HepG2 (cell line): Measurements from ENCODE around the gene RBM12. TPM values are rescaled to one million over a fixed set of nuclear protein-coding genes. Genes with fewer than 3 reads are reported as not detected.
A peak's percentile ranks its signal among the peaks of the same experiment; 100 is the strongest.

ENCODE experiments used
- ATAC-seq: fragments of 200-7000 bp; cut with Tn5 transposase; 3 replicates; pipeline ENCODE4 v1.9.1; 2020; ENCODE audit warnings: mild to moderate bottlenecking, moderate library complexity
- BruUV-seq: library from RNA; stranded (reverse); fragments of 400-500 nt; replicated peaks from 2 replicates; lab custom pipeline; 2021; lab: Mats Ljungman, UMichigan
- CTCF ChIA-PET: fragments of 300-600 bp; formaldehyde crosslinking; extraction: SDS; loops from one replicate; lab custom pipeline; 2021; ENCODE audit warnings: low total read pairs, inconsistent platforms, low intra/inter-chr PET ratio; lab: Yijun Ruan, JAX
- POLR2A ChIA-PET: fragments of 350-600 bp; sonication (Branson Sonifier 250); formaldehyde crosslinking; loops from one replicate; lab custom pipeline; 2020; ENCODE audit warnings: antibody characterized with exemption, inconsistent platforms; lab: Yijun Ruan, JAX
- DNase-seq: peaks from one replicate; pipeline ENCODE4 v3.0.0-alpha.2; 2015; ENCODE audit warnings: low spot score
- FAIRE-seq: peaks from 3 replicates; lab custom pipeline; 2011; peaks lifted over from hg19 to GRCh38; lab: Jason Lieb, UNC
- H2AFZ ChIP-seq: one replicate; pipeline ENCODE4 v1.6.1; 2011; ENCODE audit warnings: low read length, inconsistent platforms
- H3K27ac ChIP-seq: fragments of 300-600 bp; 3 replicates; pipeline ENCODE4 v1.8.0; 2011; ENCODE audit warnings: mixed run types, mild to moderate bottlenecking, mixed read lengths, low read length, inconsistent platforms; ENCODE audit not compliant: insufficient read depth; ENCODE audit errors: extremely low read length
- H3K27me3 ChIP-seq, 2 experiments: fragments of 200-600 bp in 1 of 2; 2 replicates in 1 of 2; 3 replicates in 1 of 2; pipeline versions ENCODE4 v1.6.0 to v1.8.0; 2011; ENCODE audit warnings: low read length in 2 of 2, mild to moderate bottlenecking in 2 of 2, moderate library complexity in 2 of 2, inconsistent platforms in 1 of 2; ENCODE audit not compliant: insufficient read depth in 2 of 2, control insufficient read depth in 1 of 2
- H3K36me3 ChIP-seq, 2 experiments: fragments of 200-600 bp in 1 of 2; replicated peaks in 1 of 2; 2 replicates in 1 of 2; 3 replicates in 1 of 2; pipeline versions ENCODE4 v1.5.1 to v1.8.0; 2011; ENCODE audit warnings: low read length in 2 of 2, inconsistent platforms in 1 of 2; ENCODE audit not compliant: insufficient read depth in 2 of 2, control insufficient read depth in 1 of 2
- H3K4me1 ChIP-seq: 2 replicates; pipeline ENCODE4 v1.5.1; 2012; ENCODE audit warnings: low read length, inconsistent platforms; ENCODE audit not compliant: insufficient read depth
- H3K4me2 ChIP-seq: 2 replicates; pipeline ENCODE4 v1.6.0; 2011; ENCODE audit warnings: low read depth, low read length, inconsistent platforms
- H3K4me3 ChIP-seq, 3 experiments: fragments of 200-600 bp in 1 of 3; sonication (generic), shearing (Covaris generic) in 1 of 3; replicated peaks in 1 of 3; 2 replicates each; pipeline ENCODE4 v1.5.1; 2011 to 2016; ENCODE audit warnings: low read length in 3 of 3, inconsistent platforms in 2 of 3, low read depth in 2 of 3, mild to moderate bottlenecking in 2 of 3, control low read depth in 1 of 3, mixed read lengths in 1 of 3; ENCODE audit not compliant: insufficient read depth in 1 of 3
- H3K79me2 ChIP-seq: one replicate; pipeline ENCODE4 v1.6.1; 2011; ENCODE audit warnings: low read length, inconsistent platforms; ENCODE audit not compliant: insufficient read depth
- H3K9ac ChIP-seq: 2 replicates; pipeline ENCODE4 v1.6.0; 2011; ENCODE audit warnings: mild to moderate bottlenecking, low read depth, low read length, inconsistent platforms; ENCODE audit not compliant: insufficient read depth
- H3K9me3 ChIP-seq: 2 replicates; pipeline ENCODE4 v1.5.1; 2012; ENCODE audit warnings: mild to moderate bottlenecking, low read length
- H4K20me1 ChIP-seq: 2 replicates; pipeline ENCODE4 v1.6.0; 2011; ENCODE audit warnings: inconsistent platforms, mild to moderate bottlenecking, low read length, moderate library complexity; ENCODE audit not compliant: insufficient read depth
- DMTF1 ChIP-seq: sonication (generic); formaldehyde crosslinking; IDR thresholded peaks from 2 replicates; pipeline ENCODE4 v1.4.0; 2020; ENCODE audit warnings: mild to moderate bottlenecking, missing genetic modification reagents
- HDAC6 ChIP-seq: fragments of 200-600 bp; sonication (generic); IDR thresholded peaks from 2 replicates; pipeline ENCODE4 v1.7.0; 2017; ENCODE audit warnings: mild to moderate bottlenecking, antibody characterized with exemption, low read length, low read depth
- IRF2 ChIP-seq: IDR thresholded peaks from 2 replicates; pipeline ENCODE4 v1.6.1; 2018; ENCODE audit warnings: missing genetic modification reagents, missing compliant biosample characterization
- KDM1A ChIP-seq: IDR thresholded peaks from 2 replicates; pipeline ENCODE4 v1.6.1; 2016; ENCODE audit warnings: missing compliant biosample characterization
- KDM2A ChIP-seq: sonication (generic); formaldehyde crosslinking; IDR thresholded peaks from 2 replicates; pipeline ENCODE4 v1.4.0; 2020; ENCODE audit warnings: low read depth, missing genetic modification reagents, borderline replicate concordance
- ZNF615 ChIP-seq: sonication (generic); formaldehyde crosslinking; IDR thresholded peaks from 2 replicates; pipeline ENCODE4 v1.5.0; 2020; ENCODE audit warnings: mild to moderate bottlenecking, missing genetic modification reagents, borderline replicate concordance
- ZNF652 ChIP-seq: IDR thresholded peaks from 2 replicates; pipeline ENCODE4 v1.6.1; 2016; ENCODE audit warnings: low read depth, borderline replicate concordance
- ZNF740 ChIP-seq: sonication (generic); formaldehyde crosslinking; IDR thresholded peaks from 2 replicates; pipeline ENCODE4 v1.4.0; 2020; ENCODE audit warnings: missing genetic modification reagents
- ZNF879 ChIP-seq: sonication (generic); formaldehyde crosslinking; IDR thresholded peaks from 2 replicates; pipeline ENCODE4 v1.8.1; 2023; ENCODE audit warnings: missing genetic modification reagents
- WGBS: methylation state at CpG from one replicate; pipeline ENCODE4 v1.1.6; 2017; ENCODE audit warnings: low lambda C conversion rate; 5-methylcytosine and 5-hydroxymethylcytosine counted together
- in situ Hi-C: cut with HindIII; loops from 2 replicates; pipeline ENCODE4 v1.10.0; 2017; ENCODE audit warnings: low pct_unique_long_range_greater_than_20kb; ENCODE audit not compliant: extremely low pct_ligation_motif_present
- intact Hi-C: fragments of 100-400 bp; cut with micrococcal nuclease; formaldehyde crosslinking; loops from one replicate; pipeline ENCODE4 v1.10.0; 2022; ENCODE audit not compliant: unreplicated experiment
- polyA plus RNA-seq, 8 experiments: library from polyadenylated mRNA; depleted of rRNA in 3 of 8; stranded (reverse) in 7 of 8; unstranded in 1 of 8; fragments of >200 nt; fragmentation: Illumina TruSeq in 4 of 8; extraction: Trizol in 4 of 8; gene quantifications; 2 replicates each; pipeline versions ENCODE4 v1.2.1 to v1.2.3, GENCODE V29; 2011 to 2016; ENCODE audit warnings: low read depth in 4 of 8, missing spikeins in 1 of 8, mixed read lengths in 1 of 8; ENCODE audit not compliant: insufficient read depth in 1 of 8
- total RNA-seq, 5 experiments: library from RNA; depleted of rRNA; stranded (reverse); fragments of >200 nt; fragmentation: Illumina TruSeq; extraction: Trizol; gene quantifications; 2 replicates each; pipeline ENCODE4 v1.2.3, GENCODE V29; 2016; ENCODE audit warnings: low read depth in 1 of 5
- TF ChIP-seq, protein P1 (sequence below): fragments of 450-650 bp; IDR thresholded peaks from 2 replicates; pipeline ENCODE4 v1.6.1; 2016

RBM12 gene
- total and polyA plus RNA-seq, 2 of the 13 experiments (the other 11 are each of a cell fraction or from before 2014, with no cell fraction given), result 97.9 to 104 TPM

GRCh38 chr20:35602851-35603495 lies 61.7 kb downstream of the RBM12 start:
- Histone ChIP-seq H3K4me1 (peaks cover 29% of the 10 kb centered on the region), H3K27me3 (peaks cover 3 to 30% of the 10 kb centered on the region in 2 experiments; a peak in 4 of 5 replicates), H3K36me3 (no peaks in the 10 kb centered on the region), H3K4me2 (no peak overlapping the region), H3K9me3 (no peaks in the 10 kb centered on the region), H4K20me1 (no peaks in the 10 kb centered on the region), H2AFZ (no peak overlapping the region)
- DNase-seq (no peak), FAIRE-seq (no peak), ATAC-seq (no peak)
- 70% methylated on average over 15 of the region's 15 CpGs for WGBS
- in situ Hi-C loops (loop anchor here (5.0 kb wide), 1 partner anchor 141 kb away; no protein-coding TSS in a partner anchor), intact Hi-C loops (no loop called here)
- ChIA-PET CTCF (interaction anchor here (1.0 to 1.3 kb wide), 2 partner anchors 13 to 34 kb away, joined by 3 read pairs; no protein-coding TSS in a partner anchor), POLR2A (interaction anchor here (3.7 kb wide), 1 partner anchor 13 kb away, joined by 17 read pairs; the partner anchor contains the start of gene SPAG4)
- no peak for TF ChIP-seq IRF2
- no peak for TF ChIP-seq HDAC6
- peak; percentile 1; the same call in 1 of the 2 replicates for TF ChIP-seq KDM2A
- TF ChIP-seq ZNF740 (CRISPR knock-in tag), result no peak
- TF ChIP-seq, protein P1, sequence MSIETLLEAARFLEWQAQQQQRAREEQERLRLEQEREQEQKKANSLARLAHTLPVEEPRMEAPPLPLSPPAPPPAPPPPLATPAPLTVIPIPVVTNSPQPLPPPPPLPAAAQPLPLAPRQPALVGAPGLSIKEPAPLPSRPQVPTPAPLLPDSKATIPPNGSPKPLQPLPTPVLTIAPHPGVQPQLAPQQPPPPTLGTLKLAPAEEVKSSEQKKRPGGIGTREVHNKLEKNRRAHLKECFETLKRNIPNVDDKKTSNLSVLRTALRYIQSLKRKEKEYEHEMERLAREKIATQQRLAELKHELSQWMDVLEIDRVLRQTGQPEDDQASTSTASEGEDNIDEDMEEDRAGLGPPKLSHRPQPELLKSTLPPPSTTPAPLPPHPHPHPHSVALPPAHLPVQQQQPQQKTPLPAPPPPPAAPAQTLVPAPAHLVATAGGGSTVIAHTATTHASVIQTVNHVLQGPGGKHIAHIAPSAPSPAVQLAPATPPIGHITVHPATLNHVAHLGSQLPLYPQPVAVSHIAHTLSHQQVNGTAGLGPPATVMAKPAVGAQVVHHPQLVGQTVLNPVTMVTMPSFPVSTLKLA, result no peak
- TF ChIP-seq DMTF1 (CRISPR knock-in tag), result no peak
- TF ChIP-seq ZNF879 (CRISPR knock-in tag), result no peak
- TF ChIP-seq ZNF615 (CRISPR knock-in tag), result 0 out of 2 replicates have a peak, but pooled peaks have one; percentile 28
- TF ChIP-seq KDM1A (CRISPR knock-in tag), result no peak
- TF ChIP-seq ZNF652 (CRISPR knock-in tag), result 0 out of 2 replicates have a peak, but pooled peaks have one; percentile 28
- TF ChIP-seq, all 625 proteins: peak for 3
- Histone ChIP-seq H3K9ac (no peak overlapping the region), H3K4me3 (no peak overlapping the region), H3K79me2 (no peaks in the 10 kb centered on the region), H3K27ac (no peak overlapping the region)
- no TSS peak for BruUV-seq
